WTC11 (cell line): Measurements from ENCODE around the gene MYL5. TPM values are rescaled to one million over a fixed set of nuclear protein-coding genes. Genes with fewer than 3 reads are reported as not detected.

Experiments used
- ATAC-seq: fragments of 200-7000 bp; cut with Tn5 transposase; 2 replicates; pipeline ENCODE4 v1.10.0; 2021; ENCODE audit warnings: mild to moderate bottlenecking, moderate library complexity
- CTCF ChIA-PET: fragments of 300-600 bp; sonication (Branson Sonifier 250); formaldehyde crosslinking; loops from one replicate; lab custom pipeline; 2021; ENCODE audit warnings: antibody characterized with exemption; lab: Charles Lee
- POLR2A ChIA-PET: fragments of 350-600 bp; sonication (Branson Sonifier 250); formaldehyde crosslinking; loops from one replicate; lab custom pipeline; 2021; ENCODE audit warnings: antibody characterized with exemption; lab: Charles Lee
- DNase-seq: peaks from one replicate; pipeline ENCODE4 v3.0.0; 2021; ENCODE audit warnings: low spot score
- H3K27ac Mint-ChIP-seq: 2 replicates; pipeline ENCODE4 v1.8.0; 2021; ENCODE audit warnings: mixed read lengths
- H3K27me3 Mint-ChIP-seq: 2 replicates; pipeline ENCODE4 v1.8.0; 2021; ENCODE audit warnings: low read depth, mild to moderate bottlenecking, moderate library complexity, mixed read lengths
- H3K36me3 Mint-ChIP-seq: 2 replicates; pipeline ENCODE4 v1.8.0; 2021; ENCODE audit warnings: mixed read lengths
- H3K4me1 Mint-ChIP-seq: 2 replicates; pipeline ENCODE4 v1.8.0; 2022; ENCODE audit warnings: mixed read lengths
- H3K4me3 Mint-ChIP-seq: 2 replicates; pipeline ENCODE4 v1.8.0; 2021; ENCODE audit warnings: mild to moderate bottlenecking, moderate library complexity, mixed read lengths
- H3K9me3 Mint-ChIP-seq: 2 replicates; pipeline ENCODE4 v1.8.0; 2021; ENCODE audit warnings: mixed read lengths
- ARID4B ChIP-seq: sonication (generic); formaldehyde crosslinking; IDR thresholded peaks from 2 replicates; pipeline ENCODE4 v1.8.0; 2023; ENCODE audit warnings: missing genetic modification reagents, mild to moderate bottlenecking, borderline replicate concordance
- ATF2 ChIP-seq: sonication (generic); formaldehyde crosslinking; IDR thresholded peaks from 2 replicates; pipeline ENCODE4 v1.8.1; 2022; ENCODE audit warnings: low read depth, missing genetic modification reagents, borderline replicate concordance
- CREB1 ChIP-seq: sonication (generic); formaldehyde crosslinking; IDR thresholded peaks from 2 replicates; pipeline ENCODE4 v1.8.0; 2023; ENCODE audit warnings: mild to moderate bottlenecking, missing genetic modification reagents
- ERG ChIP-seq: fragments of 250-450 bp; sonication (Bioruptor Pico); IDR thresholded peaks from 2 replicates; pipeline ENCODE4 v1.8.0; 2021; ENCODE audit warnings: mild to moderate bottlenecking
- FOXP4 ChIP-seq: sonication (generic); formaldehyde crosslinking; IDR thresholded peaks from 2 replicates; pipeline ENCODE4 v1.8.0; 2022; ENCODE audit warnings: mild to moderate bottlenecking, missing genetic modification reagents
- GRHL2 ChIP-seq: fragments of 250-450 bp; sonication (Bioruptor Pico); IDR thresholded peaks from 2 replicates; pipeline ENCODE4 v1.8.0; 2022; ENCODE audit warnings: mild to moderate bottlenecking, moderate library complexity; ENCODE audit not compliant: insufficient replicate concordance, severe bottlenecking
- IRF2 ChIP-seq: sonication (generic); formaldehyde crosslinking; IDR thresholded peaks from 2 replicates; pipeline ENCODE4 v1.8.0; 2022; ENCODE audit warnings: low read depth, missing genetic modification reagents, borderline replicate concordance
- MAX ChIP-seq: sonication (generic); formaldehyde crosslinking; IDR thresholded peaks from 2 replicates; pipeline ENCODE4 v1.8.0; 2022; ENCODE audit warnings: mild to moderate bottlenecking, missing genetic modification reagents
- STAT6 ChIP-seq: sonication (generic); formaldehyde crosslinking; conservative IDR thresholded peaks from 2 replicates; pipeline ENCODE4 v1.8.1; 2023; ENCODE audit warnings: mild to moderate bottlenecking, low read depth, missing genetic modification reagents, moderate library complexity
- TEAD4 ChIP-seq: sonication (generic); formaldehyde crosslinking; IDR thresholded peaks from 2 replicates; pipeline ENCODE4 v1.8.0; 2022; ENCODE audit warnings: mild to moderate bottlenecking, missing genetic modification reagents
- TP53 ChIP-seq: sonication (generic); formaldehyde crosslinking; IDR thresholded peaks from 2 replicates; pipeline ENCODE4 v1.8.1; 2023; ENCODE audit warnings: mild to moderate bottlenecking, missing genetic modification reagents
- USF1 ChIP-seq: sonication (generic); formaldehyde crosslinking; IDR thresholded peaks from 2 replicates; pipeline ENCODE4 v1.8.0; 2022; ENCODE audit warnings: mild to moderate bottlenecking, missing genetic modification reagents
- ZBTB21 ChIP-seq: sonication (generic); formaldehyde crosslinking; IDR thresholded peaks from 2 replicates; pipeline ENCODE4 v1.8.1; 2023; ENCODE audit warnings: mild to moderate bottlenecking, missing genetic modification reagents, borderline replicate concordance
- ZMAT4 ChIP-seq: fragments of 250-450 bp; sonication (Bioruptor Pico); IDR thresholded peaks from 2 replicates; pipeline ENCODE4 v1.9.0; 2021; ENCODE audit warnings: mild to moderate bottlenecking
- ZNF138 ChIP-seq: sonication (generic); formaldehyde crosslinking; conservative IDR thresholded peaks from 2 replicates; pipeline ENCODE4 v1.8.1; 2022; ENCODE audit warnings: mild to moderate bottlenecking, moderate library complexity, missing genetic modification reagents
- ZNF219 ChIP-seq: sonication (generic); formaldehyde crosslinking; IDR thresholded peaks from 2 replicates; pipeline ENCODE4 v1.8.0; 2023; ENCODE audit warnings: missing genetic modification reagents, mild to moderate bottlenecking, borderline replicate concordance
- ZNF232 ChIP-seq: sonication (generic); formaldehyde crosslinking; IDR thresholded peaks from 2 replicates; pipeline ENCODE4 v1.8.0; 2022; ENCODE audit warnings: mild to moderate bottlenecking, missing genetic modification reagents
- ZSCAN18 ChIP-seq: fragments of 250-450 bp; sonication (Bioruptor Pico); IDR thresholded peaks from 2 replicates; pipeline ENCODE4 v2.1.2; 2022; ENCODE audit warnings: mild to moderate bottlenecking, moderate library complexity
- total RNA-seq: library from RNA; stranded (reverse); gene quantifications from 3 replicates; pipeline ENCODE4 v1.2.3, GENCODE V29; 2021

The MYL5 gene
- total RNA-seq, 1 experiment from 2014 or later: 22.2 TPM

GRCh38 chr4:681736-682451 lies 7.6 kb downstream of the MYL5 start:
- no peak for TF ChIP-seq MAX (CRISPR knock-in tag)
- no peak for TF ChIP-seq CREB1 (CRISPR knock-in tag)
- TF ChIP-seq IRF2 (CRISPR knock-in tag): no peak
- TF ChIP-seq FOXP4 (CRISPR knock-in tag): no peak
- TF ChIP-seq TP53 (CRISPR knock-in tag): no peak
- no peak for TF ChIP-seq ZNF219 (CRISPR knock-in tag)
- no peak for TF ChIP-seq ZBTB21 (CRISPR knock-in tag)
- TF ChIP-seq STAT6 (CRISPR knock-in tag): no peak
- no peak for TF ChIP-seq ZNF232
- no peak for TF ChIP-seq TEAD4 (CRISPR knock-in tag)
- no peak for TF ChIP-seq ARID4B (CRISPR knock-in tag)
- TF ChIP-seq GRHL2: no peak
- no peak for TF ChIP-seq ZMAT4 (CRISPR knock-in tag)
- TF ChIP-seq ZSCAN18 (CRISPR knock-in tag): no peak
- TF ChIP-seq ATF2 (CRISPR knock-in tag): no peak
- no peak for TF ChIP-seq ERG (CRISPR knock-in tag)
- TF ChIP-seq USF1 (CRISPR knock-in tag): no peak
- no peak for TF ChIP-seq ZNF138 (CRISPR knock-in tag)
- Mint-ChIP-seq H3K4me3 (no peak overlapping the region), H3K9me3 (no peaks in the 10 kb centered on the region), H3K27ac (no peak overlapping the region), H3K36me3 (no peaks in the 10 kb centered on the region), H3K27me3 (no peaks in the 10 kb centered on the region), H3K4me1 (0 out of 2 replicates have a peak, but pooled peaks cover 6% of the 10 kb centered on the region)
- no peak for ATAC-seq
- DNase-seq: peak; percentile 54
- ChIA-PET POLR2A (no interaction called here), CTCF (interaction anchor here (1.3 to 2.9 kb wide), 3 partner anchors 8 to 79 kb away, joined by 4 to 35 read pairs (median 5); partner anchors contain the start of genes ATP5ME and MYL5)
